ENCODE results near the gene NCAPG2. TPM values are rescaled to one million over a fixed set of nuclear protein-coding genes. Genes with fewer than 3 reads are reported as not detected.

Gene NCAPG2
- total and polyA plus RNA-seq, 2 of the 13 experiments (the other 11 are each of a cell fraction or from before 2014, with no cell fraction given): 15.1 to 30.7 TPM

DNA sequence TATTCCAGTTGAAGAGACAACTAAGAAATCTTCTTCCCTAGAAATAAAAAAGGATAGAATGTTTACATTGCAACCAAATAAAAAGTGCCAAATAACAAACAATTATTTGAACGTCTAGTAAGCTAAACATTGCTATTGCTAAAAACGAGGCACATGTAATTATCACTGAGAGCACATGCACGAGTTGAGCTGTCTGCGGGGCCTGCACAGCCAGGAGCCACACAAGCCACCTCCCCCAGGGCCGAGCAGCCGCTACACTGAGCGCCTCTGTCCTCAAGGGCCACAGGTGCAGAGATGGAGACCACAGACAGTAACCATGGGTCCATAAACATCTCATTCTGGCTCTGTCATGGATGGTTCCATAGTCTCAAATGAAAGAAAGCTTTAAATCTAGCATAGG lies 17.2 kb downstream of the NCAPG2 start:
- WGBS (ENCODE audit: low lambda C conversion rate): 94% methylated on average over 7 of the region's 7 CpGs
- Histone ChIP-seq H3K9me3 (ENCODE audit: low read length) (no peaks in the 10 kb centered on the region), H3K27me3 (ENCODE audit: control insufficient read depth in 1 of 2, insufficient read depth in 2 of 2, low read length in 2 of 2) (no peaks in the 10 kb centered on the region), H3K79me2 (ENCODE audit: insufficient read depth, low read length) (no peaks in the 10 kb centered on the region), H4K20me1 (ENCODE audit: insufficient read depth, low read length) (no peaks in the 10 kb centered on the region), H3K4me2 (ENCODE audit: low read depth, low read length) (no peak overlapping the region), H2AFZ (ENCODE audit: low read length) (no peak overlapping the region), H3K9ac (ENCODE audit: insufficient read depth, low read depth, low read length) (no peak overlapping the region), H3K27ac (ENCODE audit: extremely low read length, insufficient read depth, low read length) (no peak overlapping the region), H3K4me1 (ENCODE audit: insufficient read depth, low read length) (no peaks in the 10 kb centered on the region), H3K36me3 (replicated peaks in 1 of 2; ENCODE audit: control insufficient read depth in 1 of 2, insufficient read depth in 2 of 2, low read length in 2 of 2) (peaks cover 11 to 70% of the 10 kb centered on the region in 2 experiments), H3K4me3 (replicated peaks in 1 of 3; ENCODE audit: insufficient read depth in 1 of 3, low read depth in 2 of 3, low read length in 3 of 3) (no peak overlapping the region)
- in situ Hi-C loops (cut with HindIII; ENCODE audit: extremely low pct_ligation_motif_present, low pct_unique_long_range_greater_than_20kb): no loop called here
- ATAC-seq: no peak
- BruUV-seq (replicated peaks): no TSS peak
- DNase-seq (ENCODE audit: low spot score): no peak
- ChIA-PET POLR2A (no interaction called here), CTCF (ENCODE audit: low intra/inter-chr PET ratio, low total read pairs) (no interaction called here)
- FAIRE-seq: no peak
- intact Hi-C loops (cut with micrococcal nuclease; ENCODE audit: unreplicated experiment): no loop called here
- no peak for TF ChIP-seq BRCA1 (CRISPR knock-in tag; IDR thresholded peaks at IDR 0.05)
- TF ChIP-seq, protein P1, sequence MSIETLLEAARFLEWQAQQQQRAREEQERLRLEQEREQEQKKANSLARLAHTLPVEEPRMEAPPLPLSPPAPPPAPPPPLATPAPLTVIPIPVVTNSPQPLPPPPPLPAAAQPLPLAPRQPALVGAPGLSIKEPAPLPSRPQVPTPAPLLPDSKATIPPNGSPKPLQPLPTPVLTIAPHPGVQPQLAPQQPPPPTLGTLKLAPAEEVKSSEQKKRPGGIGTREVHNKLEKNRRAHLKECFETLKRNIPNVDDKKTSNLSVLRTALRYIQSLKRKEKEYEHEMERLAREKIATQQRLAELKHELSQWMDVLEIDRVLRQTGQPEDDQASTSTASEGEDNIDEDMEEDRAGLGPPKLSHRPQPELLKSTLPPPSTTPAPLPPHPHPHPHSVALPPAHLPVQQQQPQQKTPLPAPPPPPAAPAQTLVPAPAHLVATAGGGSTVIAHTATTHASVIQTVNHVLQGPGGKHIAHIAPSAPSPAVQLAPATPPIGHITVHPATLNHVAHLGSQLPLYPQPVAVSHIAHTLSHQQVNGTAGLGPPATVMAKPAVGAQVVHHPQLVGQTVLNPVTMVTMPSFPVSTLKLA (IDR thresholded peaks at IDR 0.05): peak; percentile 75; the same call in 1 of the 2 replicates

GRCh38 chr7:158685693-158686092 lies 18.9 kb downstream of the NCAPG2 start:
- Histone ChIP-seq H2AFZ (ENCODE audit: low read length) (no peak overlapping the region), H3K4me1 (ENCODE audit: insufficient read depth, low read length) (no peaks in the 10 kb centered on the region), H3K79me2 (ENCODE audit: insufficient read depth, low read length) (no peaks in the 10 kb centered on the region), H3K9me3 (ENCODE audit: low read length) (no peaks in the 10 kb centered on the region), H3K36me3 (replicated peaks in 1 of 2; ENCODE audit: control insufficient read depth in 1 of 2, insufficient read depth in 2 of 2, low read length in 2 of 2) (peaks cover 7 to 70% of the 10 kb centered on the region in 2 experiments), H3K4me2 (ENCODE audit: low read depth, low read length) (no peak overlapping the region), H4K20me1 (ENCODE audit: insufficient read depth, low read length) (no peaks in the 10 kb centered on the region), H3K4me3 (replicated peaks in 1 of 3; ENCODE audit: insufficient read depth in 1 of 3, low read depth in 2 of 3, low read length in 3 of 3) (no peak overlapping the region), H3K27me3 (ENCODE audit: control insufficient read depth in 1 of 2, insufficient read depth in 2 of 2, low read length in 2 of 2) (no peaks in the 10 kb centered on the region), H3K27ac (ENCODE audit: extremely low read length, insufficient read depth, low read length) (no peak overlapping the region), H3K9ac (ENCODE audit: insufficient read depth, low read depth, low read length) (no peak overlapping the region)
- FAIRE-seq: no peak
- 96% methylated on average over 4 of the region's 4 CpGs for WGBS (ENCODE audit: low lambda C conversion rate)
- no peak for ATAC-seq
- ChIA-PET CTCF (ENCODE audit: low intra/inter-chr PET ratio, low total read pairs) (no interaction called here), POLR2A (no interaction called here)
- intact Hi-C loops (cut with micrococcal nuclease; ENCODE audit: unreplicated experiment): no loop called here
- no peak for DNase-seq (ENCODE audit: low spot score)
- in situ Hi-C loops (cut with HindIII; ENCODE audit: extremely low pct_ligation_motif_present, low pct_unique_long_range_greater_than_20kb): no loop called here
- BruUV-seq (replicated peaks): no TSS peak
- TF ChIP-seq PITX1 (CRISPR knock-in tag; IDR thresholded peaks at IDR 0.05) (no peak), GMEB1 (CRISPR knock-in tag; IDR thresholded peaks at IDR 0.05; ENCODE audit: borderline replicate concordance) (no peak), FIP1L1 (IDR thresholded peaks at IDR 0.05; ENCODE audit: borderline replicate concordance, insufficient read depth, low read depth, low read length) (no peak), ADNP (CRISPR knock-in tag; IDR thresholded peaks at IDR 0.05) (no peak), GPN1 (CRISPR knock-in tag; IDR thresholded peaks at IDR 0.05; ENCODE audit: borderline replicate concordance) (no peak)
- TF ChIP-seq, protein P2, sequence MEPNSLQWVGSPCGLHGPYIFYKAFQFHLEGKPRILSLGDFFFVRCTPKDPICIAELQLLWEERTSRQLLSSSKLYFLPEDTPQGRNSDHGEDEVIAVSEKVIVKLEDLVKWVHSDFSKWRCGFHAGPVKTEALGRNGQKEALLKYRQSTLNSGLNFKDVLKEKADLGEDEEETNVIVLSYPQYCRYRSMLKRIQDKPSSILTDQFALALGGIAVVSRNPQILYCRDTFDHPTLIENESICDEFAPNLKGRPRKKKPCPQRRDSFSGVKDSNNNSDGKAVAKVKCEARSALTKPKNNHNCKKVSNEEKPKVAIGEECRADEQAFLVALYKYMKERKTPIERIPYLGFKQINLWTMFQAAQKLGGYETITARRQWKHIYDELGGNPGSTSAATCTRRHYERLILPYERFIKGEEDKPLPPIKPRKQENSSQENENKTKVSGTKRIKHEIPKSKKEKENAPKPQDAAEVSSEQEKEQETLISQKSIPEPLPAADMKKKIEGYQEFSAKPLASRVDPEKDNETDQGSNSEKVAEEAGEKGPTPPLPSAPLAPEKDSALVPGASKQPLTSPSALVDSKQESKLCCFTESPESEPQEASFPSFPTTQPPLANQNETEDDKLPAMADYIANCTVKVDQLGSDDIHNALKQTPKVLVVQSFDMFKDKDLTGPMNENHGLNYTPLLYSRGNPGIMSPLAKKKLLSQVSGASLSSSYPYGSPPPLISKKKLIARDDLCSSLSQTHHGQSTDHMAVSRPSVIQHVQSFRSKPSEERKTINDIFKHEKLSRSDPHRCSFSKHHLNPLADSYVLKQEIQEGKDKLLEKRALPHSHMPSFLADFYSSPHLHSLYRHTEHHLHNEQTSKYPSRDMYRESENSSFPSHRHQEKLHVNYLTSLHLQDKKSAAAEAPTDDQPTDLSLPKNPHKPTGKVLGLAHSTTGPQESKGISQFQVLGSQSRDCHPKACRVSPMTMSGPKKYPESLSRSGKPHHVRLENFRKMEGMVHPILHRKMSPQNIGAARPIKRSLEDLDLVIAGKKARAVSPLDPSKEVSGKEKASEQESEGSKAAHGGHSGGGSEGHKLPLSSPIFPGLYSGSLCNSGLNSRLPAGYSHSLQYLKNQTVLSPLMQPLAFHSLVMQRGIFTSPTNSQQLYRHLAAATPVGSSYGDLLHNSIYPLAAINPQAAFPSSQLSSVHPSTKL (CRISPR knock-in tag; IDR thresholded peaks at IDR 0.05): no peak
- TF ChIP-seq, protein P3, sequence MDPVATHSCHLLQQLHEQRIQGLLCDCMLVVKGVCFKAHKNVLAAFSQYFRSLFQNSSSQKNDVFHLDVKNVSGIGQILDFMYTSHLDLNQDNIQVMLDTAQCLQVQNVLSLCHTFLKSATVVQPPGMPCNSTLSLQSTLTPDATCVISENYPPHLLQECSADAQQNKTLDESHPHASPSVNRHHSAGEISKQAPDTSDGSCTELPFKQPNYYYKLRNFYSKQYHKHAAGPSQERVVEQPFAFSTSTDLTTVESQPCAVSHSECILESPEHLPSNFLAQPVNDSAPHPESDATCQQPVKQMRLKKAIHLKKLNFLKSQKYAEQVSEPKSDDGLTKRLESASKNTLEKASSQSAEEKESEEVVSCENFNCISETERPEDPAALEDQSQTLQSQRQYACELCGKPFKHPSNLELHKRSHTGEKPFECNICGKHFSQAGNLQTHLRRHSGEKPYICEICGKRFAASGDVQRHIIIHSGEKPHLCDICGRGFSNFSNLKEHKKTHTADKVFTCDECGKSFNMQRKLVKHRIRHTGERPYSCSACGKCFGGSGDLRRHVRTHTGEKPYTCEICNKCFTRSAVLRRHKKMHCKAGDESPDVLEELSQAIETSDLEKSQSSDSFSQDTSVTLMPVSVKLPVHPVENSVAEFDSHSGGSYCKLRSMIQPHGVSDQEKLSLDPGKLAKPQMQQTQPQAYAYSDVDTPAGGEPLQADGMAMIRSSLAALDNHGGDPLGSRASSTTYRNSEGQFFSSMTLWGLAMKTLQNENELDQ (CRISPR knock-in tag; IDR thresholded peaks at IDR 0.05; ENCODE audit: borderline replicate concordance): no peak

All from HepG2 (cell line).